Measurements from ENCODE around the gene SAMD1.

SAMD1 gene

DNA sequence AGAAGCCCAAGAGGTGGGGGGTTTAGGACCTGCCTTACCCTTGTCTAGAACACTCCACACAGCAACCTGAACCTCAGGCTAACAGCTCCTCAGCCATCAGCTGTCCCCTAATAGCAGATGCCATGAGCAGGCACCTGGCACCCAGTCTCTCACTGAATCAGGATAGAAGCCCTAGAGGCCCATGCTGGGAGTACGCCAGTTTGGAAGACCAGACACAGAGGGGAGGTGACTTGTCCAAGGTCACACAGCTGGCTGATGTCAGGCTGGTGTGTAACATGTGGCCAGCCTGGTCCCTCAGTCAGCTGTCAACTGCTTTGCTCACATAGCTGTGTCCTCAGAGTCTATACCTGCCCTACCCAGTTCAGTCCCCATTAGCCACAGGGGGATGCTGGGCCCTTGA is 12.8 kb upstream of the SAMD1 start:
- no peaks in the 10 kb centered on the region for H3K27me3 ChIP-seq (ENCODE audit: control insufficient read depth in 2 of 2, insufficient read depth in 2 of 2, low read length in 2 of 2)
- H3K4me3 ChIP-seq (ENCODE audit: low read length in 2 of 2) = no peak overlapping the region
- H3K9me3 ChIP-seq (ENCODE audit: control insufficient read depth in 2 of 2, low read length in 2 of 2) = no peaks in the 10 kb centered on the region
- H3K9ac ChIP-seq (ENCODE audit: low read depth in 1 of 2, low read length in 2 of 2) = no peak overlapping the region
- peaks cover 0 to 9% of the 10 kb centered on the region in 2 donors for H3K4me1 ChIP-seq (ENCODE audit: control insufficient read depth in 2 of 2, insufficient read depth in 2 of 2, low read length in 2 of 2)
- peaks cover 19 to 23% of the 10 kb centered on the region in 2 donors for H3K36me3 ChIP-seq (ENCODE audit: control insufficient read depth in 2 of 2, insufficient read depth in 2 of 2, low read length in 2 of 2)
- no peak overlapping the region for H3K27ac ChIP-seq (ENCODE audit: low read depth in 2 of 2, low read length in 2 of 2)

DNA sequence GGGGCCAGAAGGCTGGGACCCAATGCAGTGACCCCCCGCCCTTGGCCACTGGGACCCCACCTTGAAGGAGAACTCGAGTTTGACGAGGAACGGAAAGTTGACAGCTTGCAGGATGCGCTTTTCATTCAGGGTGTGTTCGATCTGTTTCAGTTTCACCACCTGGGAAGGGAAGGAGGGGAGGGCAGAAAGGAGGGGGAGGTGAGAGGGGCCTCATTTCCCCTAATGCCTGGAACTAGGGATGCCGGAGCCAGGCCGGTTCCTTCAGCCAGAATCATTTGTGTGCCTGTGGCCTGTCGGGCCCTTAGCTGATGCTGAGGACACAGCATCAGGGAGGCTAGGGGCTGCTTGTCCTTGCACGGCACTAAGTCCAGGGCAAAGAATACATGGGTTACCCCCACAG is 12.2 kb upstream of the SAMD1 start:
- no peak overlapping the region for H3K27ac ChIP-seq (ENCODE audit: low read depth in 2 of 2, low read length in 2 of 2)
- no peak overlapping the region for H3K9ac ChIP-seq (ENCODE audit: low read depth in 1 of 2, low read length in 2 of 2)
- no peak overlapping the region for H3K4me3 ChIP-seq (ENCODE audit: low read length in 2 of 2)
- peaks cover 23 to 27% of the 10 kb centered on the region in 2 donors for H3K36me3 ChIP-seq (ENCODE audit: control insufficient read depth in 2 of 2, insufficient read depth in 2 of 2, low read length in 2 of 2)
- H3K9me3 ChIP-seq (ENCODE audit: control insufficient read depth in 2 of 2, low read length in 2 of 2) = no peaks in the 10 kb centered on the region
- H3K27me3 ChIP-seq (ENCODE audit: control insufficient read depth in 2 of 2, insufficient read depth in 2 of 2, low read length in 2 of 2) = no peaks in the 10 kb centered on the region
- H3K4me1 ChIP-seq (ENCODE audit: control insufficient read depth in 2 of 2, insufficient read depth in 2 of 2, low read length in 2 of 2) = peaks cover 0 to 9% of the 10 kb centered on the region in 2 donors

DNA sequence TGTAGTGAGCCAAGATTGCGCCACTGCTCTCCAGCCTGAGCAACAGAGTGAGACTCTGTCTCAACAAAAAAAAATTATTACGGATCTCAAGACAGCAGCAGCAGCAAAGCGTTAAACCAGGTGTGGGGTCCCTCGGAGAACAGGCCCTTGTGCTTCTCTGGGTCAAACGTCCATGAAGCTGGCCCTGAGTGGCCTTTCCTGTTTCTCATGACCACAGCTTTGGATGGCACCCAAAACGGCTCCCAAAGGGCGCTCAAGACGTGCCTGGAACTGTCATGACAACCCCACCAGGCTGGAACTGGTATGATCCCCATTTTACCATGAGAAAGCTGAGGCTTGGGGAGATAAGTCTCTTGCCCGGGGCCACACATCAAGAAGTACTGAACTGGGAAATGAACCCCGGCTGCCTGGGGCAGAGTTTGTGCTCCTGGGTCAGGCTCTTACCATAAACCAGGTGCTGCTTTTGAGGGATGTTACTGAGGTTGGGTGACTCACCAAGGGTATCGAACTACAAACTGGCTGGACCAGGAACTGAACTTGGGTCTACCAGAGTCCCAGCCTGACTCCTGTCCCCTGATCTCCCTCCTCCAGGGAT is 11.6 kb upstream of the SAMD1 start:
- no peak overlapping the region for H3K4me3 ChIP-seq (ENCODE audit: low read length in 2 of 2)
- H3K9ac ChIP-seq (ENCODE audit: low read depth in 1 of 2, low read length in 2 of 2) = no peak overlapping the region
- no peaks in the 10 kb centered on the region for H3K27me3 ChIP-seq (ENCODE audit: control insufficient read depth in 2 of 2, insufficient read depth in 2 of 2, low read length in 2 of 2)
- peaks cover 29 to 32% of the 10 kb centered on the region in 2 donors for H3K36me3 ChIP-seq (ENCODE audit: control insufficient read depth in 2 of 2, insufficient read depth in 2 of 2, low read length in 2 of 2)
- peaks cover 0 to 9% of the 10 kb centered on the region in 2 donors for H3K4me1 ChIP-seq (ENCODE audit: control insufficient read depth in 2 of 2, insufficient read depth in 2 of 2, low read length in 2 of 2)
- H3K27ac ChIP-seq (ENCODE audit: low read depth in 2 of 2, low read length in 2 of 2) = no peak overlapping the region
- H3K9me3 ChIP-seq (ENCODE audit: control insufficient read depth in 2 of 2, low read length in 2 of 2) = no peaks in the 10 kb centered on the region

DNA sequence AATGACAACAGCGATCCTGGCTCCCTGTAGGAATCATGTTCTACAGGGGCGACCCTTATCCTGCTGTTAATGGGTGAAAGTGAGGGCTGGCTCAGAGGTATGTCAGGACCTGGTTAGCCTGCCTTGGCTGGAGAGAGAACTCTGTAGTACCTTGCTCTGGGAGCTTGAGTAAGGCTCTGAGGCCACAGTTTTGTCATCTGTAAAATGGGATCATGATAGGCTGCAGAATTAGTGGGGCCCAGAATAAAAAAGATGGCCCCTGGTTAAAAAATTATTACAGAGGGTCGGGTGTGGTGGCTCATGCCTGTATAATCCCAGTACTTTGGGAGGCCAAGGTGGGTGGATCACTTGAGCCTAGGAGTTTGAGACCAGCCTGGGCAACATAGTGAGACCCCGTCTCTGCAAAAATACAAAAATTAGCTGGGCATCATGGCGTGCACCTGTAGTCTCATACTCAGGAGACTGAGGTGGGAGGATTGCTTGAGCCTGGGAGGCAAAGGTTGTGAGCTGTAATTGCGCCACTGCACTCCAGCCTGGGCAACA is 10.5 kb upstream of the SAMD1 start:
- H3K27ac ChIP-seq (ENCODE audit: low read depth in 2 of 2, low read length in 2 of 2) = no peak overlapping the region
- no peak overlapping the region for H3K9ac ChIP-seq (ENCODE audit: low read depth in 1 of 2, low read length in 2 of 2)
- H3K4me1 ChIP-seq (ENCODE audit: control insufficient read depth in 2 of 2, insufficient read depth in 2 of 2, low read length in 2 of 2) = peaks cover 0 to 7% of the 10 kb centered on the region in 2 donors
- H3K9me3 ChIP-seq (ENCODE audit: control insufficient read depth in 2 of 2, low read length in 2 of 2) = no peaks in the 10 kb centered on the region
- H3K36me3 ChIP-seq (ENCODE audit: control insufficient read depth in 2 of 2, insufficient read depth in 2 of 2, low read length in 2 of 2) = peaks cover 38 to 41% of the 10 kb centered on the region in 2 donors
- no peak overlapping the region for H3K4me3 ChIP-seq (ENCODE audit: low read length in 2 of 2)
- no peaks in the 10 kb centered on the region for H3K27me3 ChIP-seq (ENCODE audit: control insufficient read depth in 2 of 2, insufficient read depth in 2 of 2, low read length in 2 of 2)

DNA sequence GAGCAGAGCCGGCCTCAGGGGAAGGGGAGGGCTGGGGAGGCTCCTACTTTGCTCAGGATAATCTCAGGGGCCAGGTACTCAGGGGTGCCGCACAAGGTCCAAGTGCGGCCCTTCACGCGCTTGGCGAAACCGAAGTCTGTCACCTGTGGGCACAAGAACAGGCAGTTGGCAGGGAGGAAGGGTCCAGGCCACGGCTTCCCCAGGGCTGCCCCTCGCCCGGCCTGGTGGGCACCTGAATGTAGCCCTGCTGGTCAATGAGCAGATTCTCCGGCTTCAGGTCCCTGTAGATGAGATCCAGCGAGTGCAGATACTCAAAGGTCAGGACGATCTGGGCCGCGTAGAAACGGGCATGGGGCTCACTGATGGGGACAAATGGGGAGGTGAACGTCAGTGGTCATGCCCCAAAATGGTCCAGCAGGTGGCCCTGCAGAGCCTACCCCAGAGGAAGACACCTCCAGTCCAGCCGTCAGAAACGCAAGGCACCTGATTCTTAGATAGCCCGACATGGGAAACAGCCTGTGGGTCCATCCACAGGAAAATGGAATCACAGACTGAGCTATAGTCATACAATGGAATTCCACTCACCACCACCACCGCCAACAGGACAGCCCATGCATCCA is 7.1 kb upstream of the SAMD1 start:
- peaks cover 30 to 33% of the 10 kb centered on the region in 2 donors for H3K36me3 ChIP-seq (ENCODE audit: control insufficient read depth in 2 of 2, insufficient read depth in 2 of 2, low read length in 2 of 2)
- no peaks in the 10 kb centered on the region for H3K27me3 ChIP-seq (ENCODE audit: control insufficient read depth in 2 of 2, insufficient read depth in 2 of 2, low read length in 2 of 2)
- peaks cover 0 to 4% of the 10 kb centered on the region in 2 donors for H3K9me3 ChIP-seq (ENCODE audit: control insufficient read depth in 2 of 2, low read length in 2 of 2)
- no peak overlapping the region for H3K9ac ChIP-seq (ENCODE audit: low read depth in 1 of 2, low read length in 2 of 2)
- no peaks in the 10 kb centered on the region for H3K4me1 ChIP-seq (ENCODE audit: control insufficient read depth in 2 of 2, insufficient read depth in 2 of 2, low read length in 2 of 2)
- H3K27ac ChIP-seq (ENCODE audit: low read depth in 2 of 2, low read length in 2 of 2) = no peak overlapping the region
- H3K4me3 ChIP-seq (ENCODE audit: low read length in 2 of 2) = no peak overlapping the region

DNA sequence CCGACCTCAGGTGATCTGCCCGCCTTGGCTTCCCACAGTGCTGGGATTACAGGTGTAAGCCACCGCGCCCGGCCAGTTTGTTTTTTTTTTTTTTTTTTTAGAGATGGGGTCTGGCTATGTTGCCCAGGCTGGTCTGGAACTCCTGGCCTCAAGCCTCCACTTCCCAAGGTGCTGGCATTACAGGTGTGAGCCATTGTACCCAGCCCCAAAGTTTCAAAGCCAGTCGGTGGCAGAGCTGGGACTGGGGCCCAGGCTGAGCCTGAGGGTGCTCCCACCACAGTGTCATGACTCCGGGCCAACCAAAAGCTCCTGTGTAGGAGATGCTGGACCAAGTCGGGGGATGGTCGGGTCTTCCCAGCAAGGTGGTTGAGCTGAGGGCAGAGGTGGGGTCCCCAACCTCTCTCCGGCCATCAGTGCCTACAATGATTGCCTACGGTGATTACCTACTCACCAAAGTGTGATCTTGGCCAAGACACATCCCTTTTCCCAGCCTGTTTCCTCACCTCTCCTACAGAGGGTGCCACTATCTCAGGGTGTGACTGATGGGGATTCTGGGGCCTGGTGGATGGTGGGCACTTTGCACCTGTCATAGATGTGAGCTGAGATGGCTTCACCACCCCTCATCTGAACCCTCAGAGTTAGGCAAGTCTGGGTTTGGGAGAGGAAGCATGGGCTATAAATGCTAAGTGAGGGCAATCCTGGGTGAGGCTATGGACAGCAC is 5.9 kb upstream of the SAMD1 start:
- Histone ChIP-seq H3K4me1 (ENCODE audit: control insufficient read depth in 2 of 2, insufficient read depth in 2 of 2, low read length in 2 of 2) (peaks cover 0 to 7% of the 10 kb centered on the region in 2 donors), H3K9me3 (ENCODE audit: control insufficient read depth in 2 of 2, low read length in 2 of 2) (peaks cover 0 to 4% of the 10 kb centered on the region in 2 donors), H3K27ac (ENCODE audit: low read depth in 2 of 2, low read length in 2 of 2) (no peak overlapping the region), H3K36me3 (ENCODE audit: control insufficient read depth in 2 of 2, insufficient read depth in 2 of 2, low read length in 2 of 2) (peaks cover 23 to 29% of the 10 kb centered on the region in 2 donors), H3K27me3 (ENCODE audit: control insufficient read depth in 2 of 2, insufficient read depth in 2 of 2, low read length in 2 of 2) (no peaks in the 10 kb centered on the region), H3K9ac (ENCODE audit: low read depth in 1 of 2, low read length in 2 of 2) (no peak overlapping the region), H3K4me3 (ENCODE audit: low read length in 2 of 2) (no peak overlapping the region)

DNA sequence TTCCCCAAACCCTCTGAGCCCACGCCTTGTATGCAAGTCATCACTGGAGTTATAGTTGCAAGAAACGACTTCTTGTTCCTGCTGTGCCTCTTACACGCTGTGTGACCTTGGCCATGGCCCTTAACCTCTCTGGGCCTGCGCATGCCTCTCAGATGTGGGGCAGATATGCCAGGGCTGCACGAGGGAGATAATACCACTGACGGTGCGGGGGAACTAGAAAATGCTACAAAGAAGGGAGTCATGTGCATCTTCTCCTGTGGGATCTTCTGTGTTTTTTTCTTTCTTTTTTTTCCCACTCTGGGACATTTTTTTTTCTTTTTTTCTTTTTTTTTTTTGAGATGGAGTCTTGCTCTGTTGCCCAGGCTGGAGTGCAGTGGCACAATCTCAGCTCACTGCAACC is 4.3 kb upstream of the SAMD1 start:
- no peaks in the 10 kb centered on the region for H3K27me3 ChIP-seq (ENCODE audit: control insufficient read depth in 2 of 2, insufficient read depth in 2 of 2, low read length in 2 of 2)
- H3K4me1 ChIP-seq (ENCODE audit: control insufficient read depth in 2 of 2, insufficient read depth in 2 of 2, low read length in 2 of 2) = peaks cover 0 to 7% of the 10 kb centered on the region in 2 donors
- no peak overlapping the region for H3K27ac ChIP-seq (ENCODE audit: low read depth in 2 of 2, low read length in 2 of 2)
- H3K9me3 ChIP-seq (ENCODE audit: control insufficient read depth in 2 of 2, low read length in 2 of 2) = peaks cover 0 to 4% of the 10 kb centered on the region in 2 donors
- peaks cover 18 to 19% of the 10 kb centered on the region in 2 donors for H3K36me3 ChIP-seq (ENCODE audit: control insufficient read depth in 2 of 2, insufficient read depth in 2 of 2, low read length in 2 of 2)
- H3K4me3 ChIP-seq (ENCODE audit: low read length in 2 of 2) = no peak overlapping the region
- peak overlapping the region in 1 of 2 donors; percentile 2 for H3K9ac ChIP-seq (ENCODE audit: low read depth in 1 of 2, low read length in 2 of 2)

DNA sequence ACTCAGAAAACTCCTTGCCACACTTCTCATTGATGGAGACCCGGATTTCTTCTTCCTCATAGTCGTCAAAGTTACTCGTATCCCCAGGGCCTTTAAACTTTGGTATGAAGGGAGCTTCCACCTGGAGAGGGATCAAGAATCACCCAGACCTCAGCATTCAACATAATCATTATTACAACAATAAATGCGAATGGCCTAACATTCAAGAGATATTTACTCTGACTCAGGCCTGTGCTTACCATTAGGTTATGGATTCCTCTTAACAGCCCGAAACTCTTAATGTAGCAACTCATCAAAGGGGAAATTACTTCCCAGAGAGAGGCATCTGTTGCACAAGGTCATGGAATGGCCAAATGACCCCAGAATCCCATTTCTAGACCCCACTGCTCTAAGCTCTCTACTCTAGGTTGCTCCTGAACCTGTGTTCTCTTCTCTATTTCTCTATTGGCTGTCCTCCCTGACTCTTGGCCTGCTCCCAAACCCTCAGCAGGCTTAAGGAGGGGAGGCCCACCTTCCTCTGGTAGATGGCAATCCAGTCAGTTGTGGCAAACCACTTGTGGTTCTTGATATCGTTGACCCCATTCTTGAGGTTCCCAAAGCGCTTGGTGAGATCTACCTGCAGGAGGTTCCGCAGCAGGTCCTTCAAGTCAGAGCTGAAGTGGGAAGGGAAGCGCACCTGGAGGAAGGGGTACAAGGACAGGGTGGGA is 2.7 kb upstream of the SAMD1 start:
- peaks cover 23 to 24% of the 10 kb centered on the region in 2 donors for H3K36me3 ChIP-seq (ENCODE audit: control insufficient read depth in 2 of 2, insufficient read depth in 2 of 2, low read length in 2 of 2)

DNA sequence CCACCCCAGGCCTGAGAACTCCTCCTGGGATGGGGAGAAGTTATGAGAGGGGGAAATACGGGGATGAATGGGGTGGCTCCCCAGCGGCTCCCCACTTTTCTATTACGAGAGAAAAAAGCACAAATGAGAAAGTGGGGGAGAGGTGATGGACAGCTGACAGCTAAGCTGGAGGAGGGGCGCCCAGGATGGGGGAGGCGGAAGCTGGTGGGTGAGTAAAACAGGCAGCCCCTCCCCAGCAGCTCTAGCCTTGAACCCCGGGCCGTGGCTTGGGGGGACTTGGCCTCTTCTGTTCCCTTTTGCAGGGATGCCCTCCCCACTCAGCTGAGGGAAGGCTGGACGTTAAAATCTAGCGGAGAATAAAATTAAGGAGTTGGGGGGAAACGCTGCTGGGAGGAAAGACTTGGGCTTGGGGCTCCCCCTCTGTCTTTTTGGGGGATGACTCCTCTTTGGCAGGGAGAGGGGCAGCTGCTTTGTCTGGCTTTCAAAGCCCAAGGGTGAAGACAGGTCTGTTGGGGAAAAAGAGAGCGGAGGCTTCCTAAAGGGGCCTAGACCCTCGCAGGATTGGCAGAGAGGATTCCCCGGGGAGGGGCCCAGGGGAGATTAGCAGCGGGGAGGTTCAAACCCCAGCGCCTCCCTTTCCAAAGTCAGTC is 1.4 kb upstream of the SAMD1 start:
- Histone ChIP-seq H3K9ac (ENCODE audit: low read depth in 1 of 2, low read length in 2 of 2) (peak overlapping the region; percentile 90 to 95), H3K27me3 (ENCODE audit: control insufficient read depth in 2 of 2, insufficient read depth in 2 of 2, low read length in 2 of 2) (no peaks in the 10 kb centered on the region), H3K9me3 (ENCODE audit: control insufficient read depth in 2 of 2, low read length in 2 of 2) (peaks cover 0 to 4% of the 10 kb centered on the region in 2 donors), H3K36me3 (ENCODE audit: control insufficient read depth in 2 of 2, insufficient read depth in 2 of 2, low read length in 2 of 2) (peaks cover 12 to 16% of the 10 kb centered on the region in 2 donors), H3K27ac (ENCODE audit: low read depth in 2 of 2, low read length in 2 of 2) (peak overlapping the region; percentile 92 to 96), H3K4me1 (ENCODE audit: control insufficient read depth in 2 of 2, insufficient read depth in 2 of 2, low read length in 2 of 2) (peaks cover 5 to 7% of the 10 kb centered on the region in 2 donors), H3K4me3 (ENCODE audit: low read length in 2 of 2) (peak overlapping the region; percentile 82 to 87)

More for the DNA sequence above, 2.7 kb upstream of the SAMD1 start:
- Histone ChIP-seq H3K9ac (ENCODE audit: low read depth in 1 of 2, low read length in 2 of 2) (no peak overlapping the region), H3K4me1 (ENCODE audit: control insufficient read depth in 2 of 2, insufficient read depth in 2 of 2, low read length in 2 of 2) (peaks cover 5 to 7% of the 10 kb centered on the region in 2 donors), H3K9me3 (ENCODE audit: control insufficient read depth in 2 of 2, low read length in 2 of 2) (peaks cover 0 to 4% of the 10 kb centered on the region in 2 donors), H3K27me3 (ENCODE audit: control insufficient read depth in 2 of 2, insufficient read depth in 2 of 2, low read length in 2 of 2) (no peaks in the 10 kb centered on the region), H3K4me3 (ENCODE audit: low read length in 2 of 2) (no peak overlapping the region), H3K27ac (ENCODE audit: low read depth in 2 of 2, low read length in 2 of 2) (no peak overlapping the region)

Measured in mucosa of rectum (tissue), 2 donors.